IMR-90 (cell line): ENCODE measurements around the gene SMIM21. TPM values are rescaled to one million over a fixed set of nuclear protein-coding genes. Genes with fewer than 3 reads are reported as not detected.

ENCODE experiments used
- ATAC-seq: fragments of 200-7000 bp; cut with Tn5 transposase; 2 replicates; pipeline ENCODE4 v1.9.1; 2020; ENCODE audit warnings: low read depth, mild to moderate bottlenecking, moderate library complexity
- BruUV-seq: library from RNA; stranded (reverse); fragments of 400-500 nt; replicated peaks from 2 replicates; lab custom pipeline; 2021; lab: Mats Ljungman, UMichigan
- CTCF ChIA-PET: fragments of 300-600 bp; formaldehyde crosslinking; extraction: SDS; loops from one replicate; lab custom pipeline; 2021; ENCODE audit warnings: antibody characterized with exemption; lab: Yijun Ruan, JAX
- POLR2A ChIA-PET: fragments of 300-600 bp; sonication (Branson Sonifier 250); formaldehyde crosslinking; loops from one replicate; lab custom pipeline; 2022; ENCODE audit warnings: antibody characterized with exemption; ENCODE audit not compliant: unreplicated experiment; lab: Charles Lee
- DNase-seq: peaks from one replicate; pipeline ENCODE4 v3.0.0; 2013
- H2AFZ ChIP-seq: replicated peaks from 2 replicates; pipeline ENCODE3; 2013; ENCODE audit warnings: low read length, mild to moderate bottlenecking; ENCODE audit not compliant: poor library complexity
- H2AK5ac ChIP-seq: 2 replicates; pipeline ENCODE4 v1.6.1; 2013; ENCODE audit warnings: low read depth, low read length, inconsistent platforms
- H2AK9ac ChIP-seq: replicated peaks from 2 replicates; pipeline ENCODE3; 2013; ENCODE audit warnings: mild to moderate bottlenecking, low read depth, low read length, moderate library complexity; ENCODE audit not compliant: poor library complexity
- H2BK120ac ChIP-seq: 2 replicates; pipeline ENCODE4 v1.6.1; 2013; ENCODE audit warnings: low read depth, low read length, inconsistent platforms
- H2BK15ac ChIP-seq: 3 replicates; pipeline ENCODE4 v1.6.1; 2013; ENCODE audit warnings: low read depth, low read length, inconsistent platforms
- H2BK20ac ChIP-seq: 2 replicates; pipeline ENCODE4 v1.6.1; 2013; ENCODE audit warnings: low read depth, mild to moderate bottlenecking, inconsistent platforms, low read length, moderate library complexity
- H2BK5ac ChIP-seq: 2 replicates; pipeline ENCODE4 v1.6.1; 2013; ENCODE audit warnings: mild to moderate bottlenecking, low read depth, low read length, inconsistent platforms; ENCODE audit not compliant: poor library complexity, severe bottlenecking
- H3K14ac ChIP-seq: replicated peaks from 2 replicates; pipeline ENCODE4 v1.6.1; 2013; ENCODE audit warnings: low read depth, low read length, inconsistent platforms
- H3K18ac ChIP-seq: 2 replicates; pipeline ENCODE4 v1.6.1; 2013; ENCODE audit warnings: low read depth, low read length, control low read depth
- H3K23ac ChIP-seq: 2 replicates; pipeline ENCODE4 v1.6.1; 2013; ENCODE audit warnings: low read depth, low read length, inconsistent platforms
- H3K27ac ChIP-seq: 2 replicates; pipeline ENCODE4 v1.5.1; 2013; ENCODE audit warnings: mild to moderate bottlenecking, control low read depth, low read length; ENCODE audit not compliant: insufficient read depth
- H3K27me3 ChIP-seq: 2 replicates; pipeline ENCODE4 v1.6.1; 2013; ENCODE audit warnings: low read length; ENCODE audit not compliant: control insufficient read depth, insufficient read depth
- H3K36me3 ChIP-seq: 2 replicates; pipeline ENCODE4 v1.6.1; 2013; ENCODE audit warnings: low read length, mixed read lengths; ENCODE audit not compliant: control insufficient read depth, insufficient read depth
- H3K4ac ChIP-seq: 2 replicates; pipeline ENCODE4 v1.6.1; 2013; ENCODE audit warnings: low read depth, low read length, inconsistent platforms
- H3K4me1 ChIP-seq: 2 replicates; pipeline ENCODE4 v1.6.1; 2013; ENCODE audit warnings: low read length, mixed read lengths; ENCODE audit not compliant: control insufficient read depth, insufficient read depth
- H3K4me2 ChIP-seq: 2 replicates; pipeline ENCODE4 v1.6.1; 2013; ENCODE audit warnings: low read depth, mild to moderate bottlenecking, control low read depth, low read length, moderate library complexity
- H3K4me3 ChIP-seq: 2 replicates; pipeline ENCODE4 v1.5.1; 2013; ENCODE audit warnings: low read depth, mild to moderate bottlenecking, control low read depth, low read length, moderate library complexity; ENCODE audit not compliant: insufficient read depth
- H3K56ac ChIP-seq: 2 replicates; pipeline ENCODE4 v1.6.1; 2013; ENCODE audit warnings: low read length, inconsistent platforms; ENCODE audit not compliant: insufficient read depth; ENCODE audit errors: extremely low read depth
- H3K79me1 ChIP-seq, 2 experiments: 2 replicates each; pipeline ENCODE4 v1.6.1; 2013; ENCODE audit warnings: low read length in 2 of 2, inconsistent platforms in 1 of 2, low read depth in 1 of 2
- H3K9ac ChIP-seq: 2 replicates; pipeline ENCODE4 v1.6.1; 2013; ENCODE audit warnings: low read depth, low read length, control low read depth
- H3K9me1 ChIP-seq: 2 replicates; pipeline ENCODE4 v1.6.1; 2013; ENCODE audit warnings: low read length, inconsistent platforms; ENCODE audit not compliant: insufficient read depth
- H3K9me3 ChIP-seq: 2 replicates; pipeline ENCODE4 v1.6.1; 2013; ENCODE audit warnings: low read length; ENCODE audit not compliant: control insufficient read depth, insufficient read depth
- H4K20me1 ChIP-seq: 2 replicates; pipeline ENCODE4 v1.6.1; 2013; ENCODE audit warnings: low read length, inconsistent platforms; ENCODE audit not compliant: insufficient read depth
- H4K5ac ChIP-seq: 2 replicates; pipeline ENCODE4 v1.6.1; 2013; ENCODE audit warnings: mild to moderate bottlenecking, low read depth, low read length, control low read depth
- H4K8ac ChIP-seq, 2 experiments: 2 replicates each; pipeline ENCODE4 v1.6.1; 2013; ENCODE audit warnings: low read depth in 2 of 2, low read length in 2 of 2, control low read depth in 1 of 2, inconsistent platforms in 1 of 2
- H4K91ac ChIP-seq: 2 replicates; pipeline ENCODE4 v1.6.1; 2013; ENCODE audit warnings: low read depth, low read length, inconsistent platforms; ENCODE audit not compliant: insufficient read depth
- BHLHE40 ChIP-seq: fragments of 150-350 bp; IDR thresholded peaks from 2 replicates; pipeline ENCODE4 v1.6.1; 2016; ENCODE audit warnings: mild to moderate bottlenecking, low read depth, low read length
- CHD1 ChIP-seq: IDR thresholded peaks from 2 replicates; pipeline ENCODE4 v1.6.1; 2012; ENCODE audit warnings: low read depth, low read length, improper control_type of control experiment
- CTCF ChIP-seq: conservative IDR thresholded peaks from 2 replicates; pipeline ENCODE4 v1.5.1; 2012; ENCODE audit warnings: mild to moderate bottlenecking, low read depth, low read length, improper control_type of control experiment
- FOS ChIP-seq: fragments of 150-350 bp; IDR thresholded peaks from 2 replicates; pipeline ENCODE4 v1.6.1; 2016; ENCODE audit warnings: low read depth, low read length
- MAFK ChIP-seq: IDR thresholded peaks from 2 replicates; pipeline ENCODE4 v1.6.1; 2012; ENCODE audit warnings: low read depth, low read length, improper control_type of control experiment
- MAZ ChIP-seq: IDR thresholded peaks from 2 replicates; pipeline ENCODE4 v1.6.1; 2012; ENCODE audit warnings: low read depth, mild to moderate bottlenecking, low read length, improper control_type of control experiment, moderate library complexity, borderline replicate concordance
- MXI1 ChIP-seq: IDR thresholded peaks from 2 replicates; pipeline ENCODE4 v1.6.1; 2012; ENCODE audit warnings: low read depth, mild to moderate bottlenecking, low read length, moderate library complexity, borderline replicate concordance
- NFE2L2 ChIP-seq: fragments of 150-350 bp; IDR thresholded peaks from 2 replicates; pipeline ENCODE4 v1.6.1; 2016; ENCODE audit warnings: low read depth, mild to moderate bottlenecking, low read length
- POLR2A ChIP-seq: IDR thresholded peaks from 2 replicates; pipeline ENCODE4 v1.6.1; 2012; ENCODE audit warnings: mild to moderate bottlenecking, low read depth, low read length
- RAD21 ChIP-seq: IDR thresholded peaks from 2 replicates; pipeline ENCODE4 v1.6.1; 2012; ENCODE audit warnings: low read length, improper control_type of control experiment
- RCOR1 ChIP-seq: IDR thresholded peaks from 2 replicates; pipeline ENCODE4 v1.6.1; 2012; ENCODE audit warnings: mild to moderate bottlenecking, low read length, improper control_type of control experiment; ENCODE audit not compliant: insufficient replicate concordance
- RFX5 ChIP-seq: IDR thresholded peaks from 2 replicates; pipeline ENCODE4 v1.8.0; 2012; ENCODE audit warnings: low read depth, mild to moderate bottlenecking, low read length, moderate library complexity
- SMC3 ChIP-seq: fragments of 150-350 bp; IDR thresholded peaks from 2 replicates; pipeline ENCODE4 v1.6.1; 2016; ENCODE audit warnings: low read depth, mild to moderate bottlenecking, antibody characterized with exemption, low read length, moderate library complexity
- USF2 ChIP-seq: fragments of 150-350 bp; IDR thresholded peaks from 2 replicates; pipeline ENCODE4 v1.6.1; 2017; ENCODE audit warnings: mild to moderate bottlenecking, antibody characterized with exemption, low read length, low read depth
- WGBS, 2 experiments: methylation state at CpG; one replicate each; pipeline versions ENCODE4 v1.1.5 to v1.1.7; 2013; ENCODE audit warnings: missing lambda C conversion rate in 2 of 2; ENCODE audit not compliant: insufficient read length in 1 of 2; ENCODE audit errors: extremely low coverage in 2 of 2; 5-methylcytosine and 5-hydroxymethylcytosine counted together
- dilution Hi-C: fragments of 300-500 bp; cut with HindIII; formaldehyde crosslinking; loops from one replicate; pipeline ENCODE4 v1.14.3; 2018; ENCODE audit warnings: low sequenced_read_pairs; ENCODE audit not compliant: unreplicated experiment
- in situ Hi-C: fragments of 300-500 bp; cut with MboI; formaldehyde crosslinking; loops from 3 replicates; pipeline ENCODE4 v1.14.3; 2019; ENCODE audit warnings: low sequenced_read_pairs, inconsistent platforms, mixed read lengths
- intact Hi-C: fragments of 100-400 bp; cut with micrococcal nuclease; formaldehyde crosslinking; loops from 2 replicates; pipeline ENCODE4 v1.10.0; 2022
- polyA plus RNA-seq, 3 experiments: library from polyadenylated mRNA; depleted of rRNA; stranded (reverse); fragments of >200 nt; gene quantifications; 2 replicates each; pipeline ENCODE4 v1.2.3, GENCODE V29; 2012; ENCODE audit warnings: low replicate concordance in 1 of 3
- total RNA-seq: library from RNA; depleted of rRNA; stranded (reverse); fragments of >200 nt; gene quantifications from 2 replicates; pipeline ENCODE4 v1.2.3, GENCODE V29; 2012

The SMIM21 gene
- total and polyA plus RNA-seq, 2 of the 4 experiments (the other 2 are of a cell fraction): not detected

DNA sequence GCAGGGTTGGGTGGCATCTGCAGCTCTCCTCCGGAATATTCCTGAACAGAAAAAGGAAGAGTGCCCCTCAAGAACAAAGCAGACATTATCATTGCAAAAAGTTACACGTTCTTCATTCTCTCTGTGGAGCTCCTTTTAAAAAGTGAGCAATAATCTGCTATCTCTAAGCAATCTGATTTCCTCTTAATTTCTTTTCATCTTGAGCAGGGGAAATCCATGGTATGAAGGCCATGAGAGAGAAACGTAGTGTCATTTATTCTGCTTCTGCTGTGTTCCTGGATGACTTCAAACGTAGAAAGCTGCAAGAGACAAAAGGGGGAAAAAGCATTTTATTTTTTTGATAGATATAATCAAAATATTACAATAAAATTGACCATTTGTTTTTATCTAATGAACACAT, 16.9 kb downstream of the SMIM21 start:
- Histone ChIP-seq H2BK5ac (no peak overlapping the region), H3K23ac (no peak overlapping the region), H2BK20ac (no peak overlapping the region), H3K4me3 (no peak overlapping the region), H2AK9ac (no peak overlapping the region), H4K20me1 (no peaks in the 10 kb centered on the region), H3K4me2 (no peak overlapping the region), H2BK120ac (no peak overlapping the region), H3K18ac (no peak overlapping the region), H3K9me1 (peaks cover 14% of the 10 kb centered on the region), H3K36me3 (no peaks in the 10 kb centered on the region), H3K9me3 (no peaks in the 10 kb centered on the region), H3K27me3 (no peaks in the 10 kb centered on the region), H3K79me1 (no peaks in the 10 kb centered on the region), H4K8ac (no peak overlapping the region), H2AK5ac (no peak overlapping the region), H3K27ac (no peak overlapping the region), H3K4me1 (peaks cover 12% of the 10 kb centered on the region), H2BK15ac (no peak overlapping the region), H2AFZ (no peak overlapping the region), H4K91ac (no peak overlapping the region), H3K9ac (no peak overlapping the region), H3K14ac (no peak overlapping the region), H3K4ac (no peak overlapping the region), H3K56ac (no peak overlapping the region), H4K5ac (no peak overlapping the region)
- no TSS peak for BruUV-seq
- no peak for ATAC-seq
- CTCF ChIA-PET: no interaction called here
- WGBS, 2 experiments: no CpG with 5 or more reads among the region's 4 CpGs
- no peak for DNase-seq
- POLR2A ChIA-PET: no interaction called here
- TF ChIP-seq SMC3: no peak
- no peak for TF ChIP-seq MAZ
- no peak for TF ChIP-seq FOS
- TF ChIP-seq CTCF: no peak
- TF ChIP-seq USF2: no peak
- TF ChIP-seq BHLHE40: no peak
- no peak for TF ChIP-seq NFE2L2
- TF ChIP-seq MAFK: no peak
- TF ChIP-seq POLR2A: no peak
- no peak for TF ChIP-seq RFX5
- TF ChIP-seq RAD21: no peak
- no peak for TF ChIP-seq CHD1
- no peak for TF ChIP-seq RCOR1
- no peak for TF ChIP-seq MXI1
- in situ Hi-C loops (no loop called here), intact Hi-C loops (loop anchor here (10.0 kb wide), 1 partner anchor 174 kb away; no protein-coding TSS in a partner anchor), dilution Hi-C loops (no loop called here)
